CD4-positive, alpha-beta T cell treated with Interleukin-17A for 1 hour (primary cell): ENCODE measurements around the gene NUP188.
A peak's percentile ranks its signal among the peaks of the same experiment; 100 is the strongest.
"Not testable (repeated sequence)": the region's sequence is repeated elsewhere in the genome, so short reads cannot be mapped to it uniquely, and the experiment has no call there.

Experiments
- DNase-seq: peaks from one replicate; pipeline ENCODE4 v3.0.0-alpha.2; 2020

The NUP188 gene

DNA sequence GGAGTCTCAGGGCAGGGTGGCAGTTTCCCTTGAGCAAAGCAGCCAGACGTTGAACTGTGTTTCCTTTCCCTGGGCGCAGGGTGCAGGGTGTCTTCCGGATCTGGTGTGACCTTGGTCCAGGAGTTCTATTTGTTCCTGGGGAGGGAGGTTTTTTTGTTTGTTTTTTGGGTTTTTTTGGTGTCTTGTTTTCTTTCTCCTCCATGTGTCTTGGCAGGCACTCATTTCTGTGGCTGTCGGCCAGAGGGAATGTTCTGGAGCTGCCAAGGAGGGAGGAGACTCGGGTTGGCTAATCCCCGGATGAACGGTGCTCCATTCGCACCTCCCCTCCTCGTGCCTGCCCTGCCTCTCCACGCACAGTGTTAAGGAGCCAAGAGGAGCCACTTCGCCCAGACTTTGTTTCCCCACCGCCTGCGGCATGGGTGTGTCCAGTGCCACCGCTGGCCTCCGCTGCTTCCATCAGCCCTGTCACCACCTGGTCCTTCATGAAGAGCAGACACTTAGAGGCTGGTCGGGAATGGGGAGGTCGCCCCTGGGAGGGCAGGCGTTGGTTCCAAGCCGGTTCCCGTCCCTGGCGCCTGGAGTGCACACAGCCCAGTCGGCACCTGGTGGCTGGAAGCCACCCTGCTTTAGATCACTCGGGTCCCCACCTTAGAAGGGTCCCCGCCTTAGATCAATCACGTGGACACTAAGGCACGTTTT is 30.2 kb upstream of the NUP188 start:
- no peak for DNase-seq

DNA sequence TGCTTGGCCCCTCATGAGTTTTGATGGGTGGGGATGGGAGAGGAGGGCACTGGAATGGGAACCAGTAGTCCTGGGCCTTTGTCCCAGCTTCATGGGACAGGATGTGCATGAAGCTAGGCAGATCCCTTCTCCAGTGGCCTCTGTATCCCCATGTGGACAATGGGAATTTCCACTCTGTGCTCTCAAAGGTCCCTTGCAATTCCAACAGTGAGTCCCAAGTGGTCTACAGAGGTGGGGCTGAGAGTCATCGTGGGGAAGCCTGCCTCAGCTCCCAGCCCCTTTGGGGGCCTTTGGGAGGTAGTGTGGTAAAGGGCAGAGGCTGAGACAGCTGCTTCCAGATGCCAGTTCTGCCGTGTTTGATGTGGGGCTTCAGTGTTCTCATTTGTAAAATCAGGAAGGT is 28.6 kb upstream of the NUP188 start:
- DNase-seq: no peak

DNA sequence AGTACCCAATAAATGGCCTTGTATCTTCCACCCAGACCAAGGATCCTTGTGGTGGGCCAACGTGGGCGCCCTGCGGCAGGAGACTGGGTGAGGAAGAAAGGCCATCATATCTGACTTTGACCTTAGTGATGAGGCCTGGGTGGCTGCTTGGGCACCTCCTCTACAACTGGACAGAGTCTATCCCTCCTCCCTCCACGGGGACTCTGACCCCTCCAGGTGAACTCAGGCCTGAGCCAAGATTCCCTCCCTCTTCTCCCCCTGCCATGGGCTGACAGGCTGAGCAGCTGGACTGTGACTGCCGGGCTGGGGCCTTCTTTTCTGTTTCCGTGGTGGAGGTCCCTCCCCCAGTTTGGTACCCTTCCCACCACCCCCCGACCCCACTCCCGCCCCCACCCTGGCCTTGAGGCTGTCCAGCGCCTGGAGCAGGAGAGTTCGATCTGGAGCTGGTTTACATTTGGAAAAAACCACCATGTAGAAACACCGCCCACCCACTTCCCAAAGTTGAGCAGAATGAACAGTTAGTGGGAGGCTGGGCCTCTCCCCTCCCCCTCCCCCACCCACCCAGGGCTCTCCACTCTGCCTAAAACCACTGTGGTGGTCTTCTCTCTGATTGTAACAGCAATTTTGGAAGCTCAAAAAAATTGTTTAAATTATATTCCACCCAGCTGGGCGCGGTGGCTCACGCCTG is 28.0 kb upstream of the NUP188 start:
- DNase-seq: no peak

DNA sequence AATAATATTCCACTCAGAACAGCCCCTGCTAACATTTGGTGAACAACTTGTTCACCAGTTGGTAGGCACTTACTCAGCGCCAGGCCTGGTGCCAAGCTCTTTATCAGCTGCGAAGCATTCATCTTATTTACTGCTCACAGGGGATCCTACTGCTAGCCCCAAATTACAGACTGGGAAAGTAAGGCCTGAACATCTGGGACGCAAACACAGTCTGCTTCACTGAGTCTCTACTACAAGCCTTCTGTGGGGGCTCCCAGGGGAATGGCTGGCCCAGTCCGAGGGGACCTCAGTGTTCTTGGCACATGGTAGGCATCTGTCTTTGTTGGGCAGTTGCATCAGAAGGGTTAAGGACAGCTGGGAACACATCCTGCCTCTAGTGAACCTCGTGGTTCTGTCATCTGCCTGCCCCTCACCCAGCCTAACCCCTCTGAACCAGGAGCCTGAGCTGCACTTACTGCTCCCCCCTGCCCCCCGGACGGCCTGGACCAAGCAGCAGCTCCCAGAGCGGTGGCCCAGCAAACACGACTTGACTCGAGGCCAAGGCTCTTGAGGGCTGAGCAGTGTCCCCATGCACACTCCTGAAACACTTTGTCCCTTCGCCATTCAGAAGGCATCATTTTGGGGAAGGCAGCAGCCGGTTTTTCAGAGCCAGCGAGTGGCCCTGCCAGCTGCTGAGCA is 27.0 kb upstream of the NUP188 start, which contains the start of gene PHYHD1:
Gene PHYHD1, plus strand, starts transcription at position 602 of the 678 bp plus-strand sequence. CDS start 1,342 bp downstream, outside the sequence.
- DNase-seq: no peak

DNA sequence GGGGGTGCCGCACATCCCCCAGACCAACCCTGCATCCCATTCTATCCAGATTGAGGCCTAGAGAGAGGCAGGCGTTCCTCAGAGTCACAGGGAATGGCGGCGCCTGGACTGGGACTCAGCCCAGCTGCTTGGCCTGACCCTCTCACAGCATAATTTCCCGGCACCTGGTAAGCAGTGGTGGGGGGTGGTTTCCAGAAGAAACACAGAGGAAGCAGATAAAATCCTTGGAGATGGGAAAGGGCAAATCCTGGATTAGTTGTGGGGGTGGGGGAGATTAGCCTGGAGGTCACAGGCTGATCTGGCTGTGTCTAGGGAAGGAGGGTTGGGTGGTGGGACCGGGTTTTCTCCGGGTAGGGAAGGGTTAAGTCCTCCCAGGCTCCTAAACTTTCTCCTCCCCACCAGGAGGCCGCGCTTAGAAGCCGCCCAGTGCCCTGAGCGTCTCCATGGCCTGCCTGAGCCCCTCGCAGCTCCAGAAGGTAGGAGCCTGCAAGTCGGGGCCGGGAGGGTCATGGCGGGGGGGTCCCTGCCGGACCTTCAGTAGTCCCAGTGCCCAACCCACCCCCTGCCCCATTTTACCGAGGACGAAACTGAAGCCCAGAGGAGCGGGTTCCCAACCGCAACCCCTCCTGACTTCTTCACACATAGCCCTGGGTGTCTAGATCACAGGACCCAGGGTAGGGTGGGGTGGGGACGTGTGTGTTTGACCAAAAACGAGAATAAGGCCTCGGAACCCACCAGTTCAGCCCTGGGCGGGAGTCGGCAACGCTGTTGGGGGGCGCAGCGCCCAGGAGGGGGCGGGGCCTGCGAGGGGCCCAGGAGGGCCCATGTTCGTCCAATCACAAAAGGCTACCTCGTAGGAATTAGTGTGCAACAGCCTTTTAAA is 25.4 kb upstream of the NUP188 start:
- DNase-seq: no peak

DNA sequence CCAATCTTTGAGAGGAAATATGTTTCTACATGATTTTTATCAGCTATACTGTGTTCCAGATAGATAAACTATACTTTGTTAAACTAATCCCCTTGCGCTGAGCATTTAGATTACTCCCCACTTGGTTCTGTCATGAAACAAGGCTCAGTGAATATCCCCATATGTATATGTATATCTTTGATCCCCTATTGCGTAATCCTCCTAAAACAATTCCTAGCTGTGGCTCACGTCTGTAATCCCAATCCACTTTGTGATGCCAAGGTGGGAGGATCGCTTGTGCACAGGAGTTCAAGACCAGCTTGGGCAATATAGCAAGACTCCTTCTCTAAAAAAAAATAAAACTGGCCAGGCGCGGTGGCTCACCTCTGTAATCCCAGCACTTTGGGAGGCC is 24.0 kb upstream of the NUP188 start:
- no peak for DNase-seq

DNA sequence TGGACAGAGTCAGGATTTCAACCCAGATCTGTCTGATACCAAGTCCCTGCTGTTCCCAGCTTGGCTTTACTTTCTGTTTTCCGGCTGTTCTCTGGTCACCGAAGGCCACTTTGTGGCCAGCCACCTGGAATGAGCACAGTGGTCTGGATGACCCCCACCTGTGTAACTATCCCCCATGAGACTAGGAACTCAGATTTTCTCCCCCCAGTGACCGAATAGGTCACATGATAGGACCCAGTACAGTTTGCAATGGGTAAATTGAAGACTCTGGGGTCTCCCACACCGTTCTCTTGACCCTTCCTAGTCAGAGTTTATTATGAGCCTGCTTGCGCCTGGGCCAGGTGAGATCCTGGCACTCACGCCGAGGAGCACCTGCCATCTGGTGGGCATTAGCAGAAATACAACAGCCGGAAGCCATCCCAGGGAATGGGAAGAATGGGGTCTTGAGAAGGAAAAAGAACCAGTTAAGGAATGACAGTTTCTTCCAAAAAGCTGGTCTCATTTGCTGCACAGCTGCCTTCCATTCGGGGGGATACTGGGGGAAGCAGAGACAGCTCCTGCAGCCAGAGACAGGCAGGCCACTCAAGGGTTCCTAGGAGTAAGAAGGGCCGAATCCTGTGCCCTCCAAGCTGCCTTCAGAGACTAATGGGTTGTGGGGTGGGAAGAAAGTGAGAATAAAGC is 19.6 kb upstream of the NUP188 start:
- peak; percentile 64 for DNase-seq

DNA sequence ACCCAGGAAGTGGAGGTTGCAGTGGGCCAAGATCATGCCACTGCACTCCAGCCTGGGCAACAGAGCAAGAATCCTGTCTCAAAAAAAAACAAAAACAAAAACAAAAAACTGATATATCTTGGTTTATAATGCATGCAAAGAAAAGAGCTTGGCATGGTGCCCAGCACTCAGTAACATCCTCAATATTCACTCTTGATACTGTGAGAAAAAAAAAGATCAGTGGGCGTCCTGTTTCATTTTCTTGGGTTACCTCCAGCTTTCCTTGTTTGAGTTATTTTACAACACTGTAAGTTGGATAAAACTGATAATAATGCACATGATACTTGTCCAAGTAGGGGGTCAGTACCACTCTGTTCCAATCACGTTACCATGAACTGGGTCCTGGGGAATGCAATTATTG is 18.9 kb upstream of the NUP188 start:
- no peak for DNase-seq

DNA sequence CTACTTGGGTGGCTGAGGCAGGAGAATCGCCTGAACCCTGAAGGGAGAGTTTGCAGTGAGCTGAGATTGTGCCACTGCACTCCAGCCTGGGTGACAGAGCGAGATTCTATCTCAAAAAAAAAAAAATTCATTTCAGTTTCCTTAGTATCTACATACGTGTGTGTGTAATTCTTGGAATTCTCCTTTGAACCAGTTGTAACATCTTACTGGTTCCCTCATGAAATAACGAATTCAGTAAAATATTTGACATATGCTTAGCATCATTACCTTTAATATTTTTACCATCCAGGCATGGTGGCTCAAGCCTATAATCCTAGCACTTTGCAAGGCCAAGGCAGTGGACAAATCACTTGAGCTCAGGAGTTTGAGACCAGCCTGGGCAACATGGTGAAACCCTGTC is 17.9 kb upstream of the NUP188 start:
- no peak for DNase-seq

DNA sequence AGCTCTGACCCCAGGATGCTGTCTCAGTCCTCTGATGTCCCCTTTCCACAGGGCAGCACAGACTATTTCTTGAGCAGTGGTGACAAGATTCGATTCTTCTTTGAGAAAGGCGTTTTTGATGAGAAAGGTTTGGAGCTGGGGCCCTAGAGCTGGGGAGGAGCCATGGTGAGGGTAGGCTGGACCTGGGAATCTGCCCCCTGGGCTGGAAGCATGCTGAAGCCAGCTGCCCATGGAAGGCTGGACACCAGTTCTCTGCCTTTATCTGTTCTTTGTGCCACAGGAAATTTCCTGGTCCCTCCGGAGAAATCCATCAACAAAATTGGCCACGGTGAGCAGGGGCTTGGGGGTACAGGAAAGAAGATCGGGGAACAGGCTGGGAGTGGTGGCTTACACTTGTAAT is 13.8 kb upstream of the NUP188 start:
- DNase-seq: no peak

DNA sequence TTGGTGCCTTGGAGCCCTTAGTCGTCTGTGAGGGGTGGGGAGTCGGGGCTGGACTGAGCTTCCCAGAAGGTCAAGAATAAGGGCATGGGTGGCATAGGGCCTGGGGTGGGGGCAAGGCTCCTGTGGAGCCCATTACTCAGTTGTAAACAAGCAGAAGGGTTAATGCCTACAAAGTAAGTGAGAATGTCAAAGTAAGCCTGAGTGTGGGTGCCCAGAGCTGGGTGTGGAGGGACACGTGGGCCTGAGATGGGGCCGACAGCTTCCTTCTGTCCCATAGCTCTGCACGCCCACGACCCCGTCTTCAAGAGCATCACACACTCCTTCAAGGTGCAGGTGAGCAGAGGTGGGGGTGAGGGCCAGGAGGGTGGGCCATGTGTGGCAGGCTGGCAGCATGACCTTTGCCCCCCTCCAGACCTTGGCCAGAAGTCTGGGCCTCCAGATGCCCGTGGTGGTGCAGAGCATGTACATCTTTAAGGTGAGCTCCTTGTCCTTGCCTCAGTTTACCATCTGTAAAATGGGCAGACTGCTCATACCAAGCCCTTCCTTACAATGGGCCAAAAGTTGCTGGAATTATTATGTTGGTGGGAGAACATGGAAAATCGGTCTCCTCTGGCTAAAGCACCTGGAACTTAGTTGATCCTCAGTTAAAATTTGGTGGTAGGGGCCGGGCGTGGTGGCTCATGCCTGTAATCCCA is 11.2 kb upstream of the NUP188 start:
- DNase-seq: no peak

DNA sequence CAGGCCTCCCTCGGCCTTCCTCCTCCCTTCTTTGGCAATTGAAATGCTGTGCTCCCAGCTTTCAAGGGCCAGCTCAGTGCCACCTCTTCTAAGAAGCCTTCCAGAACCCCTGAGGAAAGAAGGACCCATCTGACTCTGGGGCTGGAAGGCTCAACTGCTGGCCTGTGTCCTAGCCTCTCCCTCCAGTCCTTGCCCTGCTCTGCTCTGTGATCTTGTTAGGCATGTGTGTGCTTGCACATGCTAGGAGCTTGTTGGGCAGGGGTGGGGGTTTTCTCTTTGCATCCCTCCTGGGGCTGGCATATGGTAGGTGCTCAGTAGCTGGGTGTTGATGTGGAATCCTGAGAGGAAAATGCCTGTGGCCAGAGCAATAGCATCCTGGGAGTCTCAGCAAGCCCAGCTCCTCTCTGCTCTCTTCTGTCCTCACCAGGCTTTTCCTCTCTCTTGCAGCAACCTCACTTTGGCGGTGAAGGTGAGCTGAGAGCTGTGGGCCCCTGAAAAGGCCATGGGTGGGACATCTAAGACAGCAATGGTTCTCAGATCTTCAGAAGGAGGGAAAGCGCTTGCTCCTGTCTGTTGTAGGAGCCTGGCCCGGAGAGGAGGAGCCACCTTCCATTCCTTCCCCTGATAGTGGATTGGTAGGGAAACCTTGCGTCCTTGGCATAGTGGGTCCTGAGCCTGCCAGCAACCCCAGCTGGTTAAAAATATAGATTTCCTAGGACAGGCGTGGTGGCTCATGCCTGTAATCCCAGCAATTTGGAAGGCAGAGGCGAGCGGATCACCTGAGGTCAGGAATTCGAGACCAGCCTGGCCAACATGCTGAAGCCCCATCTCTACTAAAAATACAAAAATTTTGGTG is 10.0 kb upstream of the NUP188 start:
- DNase-seq: no peak

DNA sequence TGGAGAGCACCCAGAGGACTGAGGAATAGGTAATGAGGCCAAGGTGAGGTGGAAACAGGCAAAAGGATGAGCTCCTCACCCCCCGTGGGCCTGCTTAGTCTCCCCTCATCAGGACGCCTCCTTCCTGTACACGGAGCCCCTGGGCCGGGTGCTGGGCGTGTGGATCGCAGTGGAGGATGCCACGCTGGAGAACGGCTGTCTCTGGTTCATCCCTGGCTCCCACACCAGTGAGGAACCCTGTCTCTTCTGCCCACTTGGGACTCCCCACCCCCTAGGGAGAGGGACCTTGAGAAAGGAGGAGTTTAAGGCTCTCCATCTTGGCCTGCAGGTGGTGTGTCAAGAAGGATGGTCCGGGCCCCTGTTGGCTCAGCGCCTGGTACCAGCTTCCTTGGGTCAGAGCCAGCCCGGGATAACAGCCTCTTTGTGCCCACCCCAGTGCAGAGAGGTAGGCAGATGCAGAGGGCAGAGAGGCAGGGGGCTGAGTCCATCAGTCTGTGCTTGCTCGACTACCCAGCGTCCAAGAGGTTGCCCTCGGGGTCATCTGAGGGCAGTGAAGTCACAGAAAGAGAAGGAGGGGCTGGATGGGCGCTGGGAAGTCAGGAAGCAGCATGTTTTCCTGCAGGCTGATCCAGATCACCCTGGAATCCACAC is 7.1 kb upstream of the NUP188 start:
- no peak for DNase-seq

DNA sequence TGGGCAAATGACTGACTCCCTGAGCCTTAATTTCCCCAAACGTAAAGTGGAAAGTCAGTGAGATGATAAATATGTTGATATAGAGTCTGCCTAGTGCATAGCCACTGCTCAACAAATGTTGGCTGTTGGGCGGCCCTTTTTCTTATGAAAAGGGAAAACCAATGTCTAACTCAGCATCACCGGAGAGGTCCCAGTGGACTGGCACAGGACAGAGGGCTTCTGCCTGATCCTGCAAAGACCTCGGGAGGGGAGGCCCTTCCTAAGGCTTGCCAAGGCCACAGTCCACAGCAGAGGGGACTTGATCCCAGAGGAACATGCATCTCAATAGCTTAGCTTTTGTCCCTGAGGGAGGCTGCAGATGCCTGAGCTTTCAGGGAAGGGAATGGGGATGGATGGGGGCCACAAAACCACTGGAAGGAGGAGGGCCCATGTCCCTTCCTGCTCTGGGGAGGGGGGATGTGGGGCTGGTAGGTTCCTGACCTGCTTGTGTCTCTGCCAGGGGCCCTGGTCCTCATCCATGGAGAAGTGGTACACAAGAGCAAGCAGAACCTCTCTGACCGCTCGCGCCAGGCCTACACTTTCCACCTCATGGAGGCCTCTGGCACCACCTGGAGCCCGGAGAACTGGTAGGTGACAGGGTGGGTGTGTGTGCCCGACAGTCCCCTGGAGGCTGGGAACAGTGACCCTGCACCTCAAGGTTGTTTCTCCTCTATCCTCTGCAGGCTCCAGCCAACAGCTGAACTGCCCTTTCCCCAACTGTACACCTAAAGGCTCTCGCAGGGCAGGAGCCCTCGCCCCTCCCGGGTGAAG is 6.3 kb upstream of the NUP188 start:
- no peak for DNase-seq

DNA sequence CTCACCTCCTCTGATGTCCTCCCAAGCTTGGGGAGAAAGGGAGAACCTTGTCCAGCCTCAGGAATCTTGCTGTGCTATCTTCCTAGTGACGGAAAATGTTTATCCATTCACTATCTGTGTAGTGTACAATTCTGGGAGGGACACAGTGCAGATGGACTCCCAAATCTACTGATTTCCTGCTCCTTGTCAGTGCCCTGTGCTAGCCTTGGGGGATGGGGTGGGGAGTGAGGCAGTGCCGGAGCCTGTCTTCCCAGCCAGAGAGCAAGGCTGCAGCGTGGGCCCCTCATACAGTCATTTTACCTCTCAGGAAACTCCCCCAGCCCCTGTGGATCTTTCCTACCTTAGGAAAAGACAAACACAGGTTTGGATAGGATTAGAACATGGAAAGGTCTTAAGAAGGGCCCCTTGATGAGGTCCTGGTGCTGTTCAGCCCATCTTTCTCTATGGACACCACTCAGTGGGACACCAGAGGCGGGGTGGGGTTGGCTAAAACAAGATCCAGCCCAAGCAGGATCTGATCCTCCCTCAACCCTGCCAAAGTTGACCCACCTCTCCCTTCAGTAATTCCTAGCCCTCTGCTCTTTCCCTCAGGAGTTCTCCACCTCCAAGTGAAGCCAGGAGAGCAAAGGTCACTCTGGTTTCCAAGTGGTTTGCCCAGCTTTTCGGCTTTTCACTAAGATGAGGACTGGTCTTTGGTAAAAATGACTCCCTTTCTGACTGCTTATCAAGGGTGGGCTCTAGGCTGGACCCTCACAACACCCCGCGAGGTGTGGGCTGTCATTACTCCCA is 3.5 kb upstream of the NUP188 start:
- no peak for DNase-seq

DNA sequence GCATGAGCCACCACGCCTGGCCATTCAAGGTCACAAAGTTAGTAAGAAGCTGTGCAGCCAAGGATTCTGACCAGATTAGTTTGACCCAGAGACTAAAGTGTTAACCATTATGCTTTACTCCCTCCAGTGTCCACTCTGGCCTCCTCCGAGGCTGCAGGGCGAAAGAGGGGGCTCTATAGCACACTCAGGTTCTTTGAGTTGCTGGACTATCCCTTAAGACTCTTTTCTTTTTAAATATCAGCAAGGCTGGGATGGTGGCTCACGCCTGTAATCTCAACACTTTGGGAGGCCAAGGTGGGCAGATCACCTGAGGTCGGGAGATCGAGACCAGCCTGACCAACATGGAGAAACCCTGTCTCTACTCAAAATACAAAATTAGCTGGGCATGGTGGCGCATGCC is 2.5 kb upstream of the NUP188 start:
- not testable (repeated sequence) for DNase-seq

DNA sequence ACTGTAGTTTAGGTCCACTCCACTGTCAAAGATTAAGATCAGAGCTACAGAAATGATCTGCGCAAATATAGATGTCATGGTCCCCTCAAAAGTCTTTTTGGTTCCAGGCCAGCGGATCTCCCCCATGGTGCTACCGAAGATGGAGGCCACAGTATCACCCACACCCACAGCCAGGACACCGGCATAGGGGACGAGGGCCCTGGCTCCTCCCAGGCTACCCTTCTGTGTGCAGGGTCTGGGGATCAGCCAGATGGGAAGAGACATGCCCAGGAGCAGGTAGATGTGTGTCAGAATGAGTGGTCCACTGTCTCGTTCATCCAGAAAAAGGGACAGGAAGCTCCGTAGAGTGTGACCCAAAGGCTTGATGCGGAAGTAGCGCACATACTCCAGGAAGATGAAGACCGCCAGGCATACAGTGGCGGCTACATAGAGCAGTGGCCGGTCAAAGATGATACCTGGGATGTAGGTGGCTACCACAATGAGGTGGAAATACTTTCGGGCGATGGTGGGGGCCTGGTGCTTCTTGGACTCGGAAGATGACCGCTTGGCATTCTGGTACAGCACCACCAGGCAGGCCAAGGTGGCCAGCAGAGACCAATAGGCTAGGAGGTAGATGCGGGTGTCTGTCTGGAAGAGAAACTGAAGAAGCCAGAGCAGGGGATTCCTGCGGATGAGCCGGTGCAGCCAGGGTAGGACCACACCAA is 1.5 kb upstream of the NUP188 start:
- no peak for DNase-seq
